Esophagus squamous epithelium (tissue), 4 donors: ENCODE results near the gene HSBP1L1.

Experiments used
- POLR2A ChIP-seq, 4 donors: fragments of 450-650 bp; IDR thresholded peaks; one replicate each; pipeline ENCODE4 v1.6.1; 2017; ENCODE audit warnings: antibody characterized with exemption in 4 of 4, mild to moderate bottlenecking in 4 of 4, moderate library complexity in 3 of 4
- TF ChIP-seq, protein P1 (sequence below), 6 experiments: fragments of 450-650 bp in 4 of 6; fragments of 200-600 bp in 2 of 6; sonication (generic) in 2 of 6; IDR thresholded peaks; one replicate each; pipeline ENCODE4 v1.5.1; 2016 to 2019; ENCODE audit warnings: antibody characterized with exemption in 6 of 6, mild to moderate bottlenecking in 4 of 6, moderate library complexity in 4 of 6

DNA sequence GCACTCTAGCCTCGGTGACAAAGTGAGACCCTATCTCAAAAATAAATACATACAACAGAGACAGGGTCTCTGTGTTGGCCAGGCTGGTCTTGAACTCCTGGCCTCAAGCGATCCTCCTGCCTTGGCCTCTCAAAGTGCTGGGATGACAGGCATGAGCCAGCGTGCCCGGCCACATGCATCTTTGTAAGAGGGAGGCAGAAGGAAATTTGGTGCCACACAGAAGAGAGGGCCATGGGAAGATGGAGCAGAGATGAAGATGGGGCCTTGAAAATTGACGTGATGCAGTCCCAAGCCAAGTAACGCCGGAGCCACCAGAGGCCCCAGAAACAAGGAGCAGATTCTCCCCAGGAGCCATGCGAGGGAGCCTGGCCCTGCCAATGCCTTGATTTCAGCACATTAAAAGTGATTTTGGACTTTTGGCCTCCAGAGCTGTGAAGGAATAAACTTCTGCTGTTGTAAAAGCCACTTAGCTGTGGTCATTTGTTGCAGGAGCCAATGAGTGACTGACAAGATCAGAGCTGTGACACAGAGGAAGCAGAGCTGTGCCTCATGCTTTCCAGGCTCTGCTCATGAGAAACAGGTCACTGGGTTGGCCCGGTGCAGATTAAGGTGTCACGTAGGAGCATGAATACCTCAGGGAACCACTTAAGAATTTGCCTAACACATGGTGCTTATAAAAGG is 10.3 kb upstream of the HSBP1L1 start:
- TF ChIP-seq, protein P1, sequence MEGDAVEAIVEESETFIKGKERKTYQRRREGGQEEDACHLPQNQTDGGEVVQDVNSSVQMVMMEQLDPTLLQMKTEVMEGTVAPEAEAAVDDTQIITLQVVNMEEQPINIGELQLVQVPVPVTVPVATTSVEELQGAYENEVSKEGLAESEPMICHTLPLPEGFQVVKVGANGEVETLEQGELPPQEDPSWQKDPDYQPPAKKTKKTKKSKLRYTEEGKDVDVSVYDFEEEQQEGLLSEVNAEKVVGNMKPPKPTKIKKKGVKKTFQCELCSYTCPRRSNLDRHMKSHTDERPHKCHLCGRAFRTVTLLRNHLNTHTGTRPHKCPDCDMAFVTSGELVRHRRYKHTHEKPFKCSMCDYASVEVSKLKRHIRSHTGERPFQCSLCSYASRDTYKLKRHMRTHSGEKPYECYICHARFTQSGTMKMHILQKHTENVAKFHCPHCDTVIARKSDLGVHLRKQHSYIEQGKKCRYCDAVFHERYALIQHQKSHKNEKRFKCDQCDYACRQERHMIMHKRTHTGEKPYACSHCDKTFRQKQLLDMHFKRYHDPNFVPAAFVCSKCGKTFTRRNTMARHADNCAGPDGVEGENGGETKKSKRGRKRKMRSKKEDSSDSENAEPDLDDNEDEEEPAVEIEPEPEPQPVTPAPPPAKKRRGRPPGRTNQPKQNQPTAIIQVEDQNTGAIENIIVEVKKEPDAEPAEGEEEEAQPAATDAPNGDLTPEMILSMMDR (IDR thresholded peaks at IDR 0.05): no peak
- no peak for TF ChIP-seq POLR2A (IDR thresholded peaks at IDR 0.05)
